BLaER1 treated with 17β-estradiol and CSF1 and Interleukin-3, amounts not matched to agents 10 nM and 100 nM (cell line): ENCODE results near the gene RPS25.
"Not testable (repeated sequence)": the region's sequence is repeated elsewhere in the genome, so short reads cannot be mapped to it uniquely, and the experiment has no call there.

Source experiments
- H3K27ac ChIP-seq, 11 experiments: shearing (Covaris generic); formaldehyde crosslinking; 2 replicates each; pipeline ENCODE4 v1.8.1; 2022
- H3K27me3 ChIP-seq, 11 experiments: shearing (Covaris generic); formaldehyde crosslinking; 2 replicates each; pipeline ENCODE4 v1.8.1; 2022
- H3K36me3 ChIP-seq, 11 experiments: shearing (Covaris generic); formaldehyde crosslinking; 2 replicates each; pipeline ENCODE4 v1.8.1; 2022
- H3K4me1 ChIP-seq, 10 experiments: shearing (Covaris generic); formaldehyde crosslinking; 2 replicates each; pipeline ENCODE4 v1.8.1; 2022
- H3K4me2 ChIP-seq, 11 experiments: shearing (Covaris generic); formaldehyde crosslinking; 2 replicates each; pipeline ENCODE4 v1.8.1; 2022
- H3K4me3 ChIP-seq, 10 experiments: shearing (Covaris generic); formaldehyde crosslinking; 2 replicates each; pipeline ENCODE4 v1.8.1; 2022
- H3K9ac ChIP-seq, 11 experiments: shearing (Covaris generic); formaldehyde crosslinking; 2 replicates each; pipeline ENCODE4 v1.8.1; 2022
- H3K9me3 ChIP-seq, 11 experiments: shearing (Covaris generic); formaldehyde crosslinking; replicated peaks in 1 of 11; 2 replicates each; pipeline ENCODE4 v1.8.1; 2022
- H4K20me1 ChIP-seq, 11 experiments: shearing (Covaris generic); formaldehyde crosslinking; 2 replicates each; pipeline ENCODE4 v1.8.1; 2022
- Cebpa-rat ChIP-seq, 11 experiments: shearing (Covaris generic); IDR thresholded peaks; 2 replicates each; pipeline ENCODE4 v1.8.1; 2022

The RPS25 gene

GRCh38 chr11:119018074-119018938, at the start of gene RPS25, which contains the start of gene TRAPPC4:
TSS of gene RPS25 (minus strand) at chr11:119018343. CDS start at chr11:119018284, 59 bp downstream.
TSS of gene TRAPPC4 (plus strand) at chr11:119018766. CDS start at chr11:119018796, 30 bp downstream.
- Histone ChIP-seq H3K4me1 (peaks cover 41 to 55% (median 44%) of the 10 kb centered on the region in 10 experiments), H3K9me3 (no peaks in the 10 kb centered on the region), H3K4me3 (peak within 1 kb of the TSS; percentile 80 to 98 (median 95)), H3K9ac (peak within 1 kb of the TSS; percentile 89 to 99 (median 95)), H4K20me1 (peaks cover 28 to 82% (median 57%) of the 10 kb centered on the region in 11 experiments; a peak in 20 of 22 replicates), H3K27ac (peak within 1 kb of the TSS; percentile 78 to 98 (median 93)), H3K27me3 (no peaks in the 10 kb centered on the region), H3K4me2 (peak within 1 kb of the TSS; percentile 77 to 97 (median 90)), H3K36me3 (peaks cover 53 to 78% (median 74%) of the 10 kb centered on the region in 11 experiments)
- no peak for TF ChIP-seq Cebpa-rat (IDR thresholded peaks at IDR 0.05)

DNA sequence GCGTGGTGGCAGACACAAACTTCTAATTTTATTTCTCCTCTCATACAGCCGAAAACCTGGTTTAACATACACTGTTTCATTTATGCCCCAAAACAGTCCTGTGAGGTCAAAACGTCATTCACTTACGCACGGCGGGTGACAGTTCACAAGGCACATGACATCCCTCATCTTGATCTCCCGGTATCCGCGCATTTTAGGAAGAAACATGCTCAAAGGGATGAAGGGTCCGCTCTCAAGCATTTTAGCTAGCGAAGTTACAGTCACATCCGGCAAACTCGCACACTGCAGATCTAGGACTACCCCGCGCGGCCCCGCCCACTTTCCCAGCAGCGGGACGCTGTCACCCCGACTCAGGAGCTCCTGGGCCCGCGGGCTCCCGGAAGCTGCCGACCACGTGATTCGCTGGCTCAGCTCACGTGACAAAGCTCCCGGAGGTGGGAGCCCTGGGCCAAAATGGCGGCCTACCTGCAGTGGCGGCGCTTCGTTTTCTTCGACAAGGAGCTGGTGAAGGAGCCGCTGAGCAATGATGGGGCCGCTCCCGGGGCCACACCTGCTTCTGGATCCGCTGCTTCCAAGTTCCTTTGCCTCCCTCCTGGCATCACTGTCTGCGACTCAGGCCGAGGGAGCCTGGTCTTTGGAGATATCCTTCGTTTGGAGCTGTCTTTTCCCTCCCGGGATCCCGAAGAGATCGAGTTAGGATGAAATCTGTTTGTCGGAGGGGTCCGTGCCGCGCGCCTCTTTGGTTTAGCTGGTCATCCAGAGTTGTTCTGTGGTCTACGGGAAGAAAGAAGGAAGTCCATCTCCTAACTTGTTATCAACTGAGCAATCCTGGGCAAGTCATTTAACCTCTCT, 49.5 kb upstream of the RPS25 start, which contains the start of gene VPS11:
VPS11 (plus strand) TSS at position 448 of the 852 bp plus-strand sequence; CDS start at position 454, 6 bp downstream.
- peaks cover 32 to 48% (median 37%) of the 10 kb centered on the region in 10 experiments for H3K4me1 ChIP-seq
- no peaks in the 10 kb centered on the region for H3K9me3 ChIP-seq
- peaks cover 27 to 37% (median 35%) of the 10 kb centered on the region in 11 experiments for H3K36me3 ChIP-seq
- H3K27me3 ChIP-seq = no peaks in the 10 kb centered on the region
- H3K27ac ChIP-seq = peak within 1 kb of the TSS; percentile 79 to 91 (median 87)
- H3K4me2 ChIP-seq = peak within 1 kb of the TSS; percentile 82 to 97 (median 92)
- no peak for TF ChIP-seq Cebpa-rat (IDR thresholded peaks at IDR 0.05)
- peaks cover 0 to 11% (median 0%) of the 10 kb centered on the region in 11 experiments; a peak in 4 of 22 replicates for H4K20me1 ChIP-seq
- peak within 1 kb of the TSS; percentile 85 to 95 (median 91) for H3K9ac ChIP-seq
- H3K4me3 ChIP-seq = peak within 1 kb of the TSS; percentile 77 to 98 (median 92)

GRCh38 chr11:119065369-119065768, 47.2 kb upstream of the RPS25 start:
- H3K4me1 ChIP-seq = peaks cover 32 to 46% (median 37%) of the 10 kb centered on the region in 10 experiments
- H3K36me3 ChIP-seq = peaks cover 5 to 29% (median 13%) of the 10 kb centered on the region in 11 experiments
- no peak overlapping the region for H3K4me3 ChIP-seq
- H3K9me3 ChIP-seq = no peaks in the 10 kb centered on the region
- no peak for TF ChIP-seq Cebpa-rat (IDR thresholded peaks at IDR 0.05)
- H3K4me2 ChIP-seq = peak overlapping the region in 10 of 11 experiments; percentile 82 to 97 (median 92); a peak in 11 of 22 replicates
- no peaks in the 10 kb centered on the region for H4K20me1 ChIP-seq
- H3K9ac ChIP-seq = 0 out of 22 replicates have a peak overlapping the region, but pooled peaks of 1 of the 11 experiments have one; percentile 1
- no peak overlapping the region for H3K27ac ChIP-seq
- H3K27me3 ChIP-seq = no peaks in the 10 kb centered on the region

DNA sequence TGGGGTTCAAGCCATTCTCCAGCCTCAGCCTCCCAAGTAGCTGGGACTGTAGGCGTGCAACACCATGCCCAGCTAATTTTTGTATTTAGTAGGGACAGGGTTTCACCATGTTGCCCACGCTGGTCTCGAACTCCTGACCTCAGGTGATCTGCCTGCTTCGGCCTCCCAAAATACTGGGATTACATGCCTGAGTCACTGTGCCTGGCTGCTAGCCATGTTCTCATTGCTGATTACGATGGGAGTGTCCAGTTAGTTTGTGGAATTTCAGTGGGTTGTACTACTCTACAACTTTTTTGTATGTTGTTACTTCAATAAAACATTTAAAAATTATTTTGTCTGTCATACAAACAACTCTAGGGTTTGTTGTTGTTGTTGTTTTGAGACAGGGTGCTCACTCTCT, 44.6 kb upstream of the RPS25 start:
- Histone ChIP-seq H3K9ac (peak overlapping the region in 2 of 11 experiments; percentile 7 to 29; a peak in 1 of 22 replicates), H3K4me3 (no peak overlapping the region), H3K9me3 (peaks cover 0 to 2% (median 0%) of the 10 kb centered on the region in 11 experiments; a peak in 2 of 22 replicates), H3K36me3 (peaks cover 0 to 15% (median 0%) of the 10 kb centered on the region in 11 experiments; a peak in 2 of 22 replicates), H3K4me1 (peaks cover 22 to 34% (median 27%) of the 10 kb centered on the region in 10 experiments), H3K4me2 (no peak overlapping the region), H4K20me1 (no peaks in the 10 kb centered on the region), H3K27ac (no peak overlapping the region), H3K27me3 (no peaks in the 10 kb centered on the region)
- TF ChIP-seq Cebpa-rat (IDR thresholded peaks at IDR 0.05) = no peak

DNA sequence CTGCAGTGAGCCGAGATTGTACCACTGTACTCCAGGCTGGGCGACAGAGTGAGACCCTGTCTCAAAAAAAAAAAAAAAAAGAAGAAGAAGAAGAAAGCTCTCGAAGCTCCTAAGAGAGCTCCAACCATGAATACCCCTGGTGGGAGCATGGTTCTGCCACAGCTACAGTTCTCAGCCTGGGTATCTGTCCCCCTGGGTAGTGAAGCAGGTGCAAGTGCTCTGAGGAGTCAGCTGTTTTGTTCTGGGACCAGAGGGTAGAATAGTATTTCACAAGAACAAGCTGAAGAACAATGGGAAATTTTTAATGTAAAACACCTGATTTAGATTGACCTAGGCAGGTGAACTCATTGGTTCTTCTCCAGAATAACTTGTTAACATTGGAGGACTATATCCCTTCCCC, 43.1 kb upstream of the RPS25 start:
- Histone ChIP-seq H3K27me3 (no peaks in the 10 kb centered on the region), H4K20me1 (peaks cover 0 to 5% (median under 1%) of the 10 kb centered on the region in 11 experiments; a peak in 5 of 22 replicates), H3K4me3 (no peak overlapping the region), H3K4me2 (no peak overlapping the region), H3K9me3 (peaks cover 0 to 2% (median 0%) of the 10 kb centered on the region in 11 experiments; a peak in 2 of 22 replicates), H3K27ac (no peak overlapping the region), H3K36me3 (peaks cover 0 to 15% (median 0%) of the 10 kb centered on the region in 11 experiments; a peak in 2 of 22 replicates), H3K9ac (no peak overlapping the region), H3K4me1 (peaks cover 15 to 27% (median 19%) of the 10 kb centered on the region in 10 experiments)
- no peak for TF ChIP-seq Cebpa-rat (IDR thresholded peaks at IDR 0.05)

GRCh38 chr11:119059128-119059527, 41.0 kb upstream of the RPS25 start:
- H3K27ac ChIP-seq, H3K27me3 ChIP-seq, H3K9ac ChIP-seq, H3K4me2 ChIP-seq, H3K9me3 ChIP-seq, H3K4me3 ChIP-seq: not testable (repeated sequence)
- Histone ChIP-seq H3K36me3 (peaks cover 12 to 31% (median 16%) of the 10 kb centered on the region in 11 experiments), H4K20me1 (peaks cover 6 to 26% (median 22%) of the 10 kb centered on the region in 11 experiments; a peak in 19 of 22 replicates), H3K4me1 (peaks cover 20 to 33% (median 24%) of the 10 kb centered on the region in 10 experiments)

DNA sequence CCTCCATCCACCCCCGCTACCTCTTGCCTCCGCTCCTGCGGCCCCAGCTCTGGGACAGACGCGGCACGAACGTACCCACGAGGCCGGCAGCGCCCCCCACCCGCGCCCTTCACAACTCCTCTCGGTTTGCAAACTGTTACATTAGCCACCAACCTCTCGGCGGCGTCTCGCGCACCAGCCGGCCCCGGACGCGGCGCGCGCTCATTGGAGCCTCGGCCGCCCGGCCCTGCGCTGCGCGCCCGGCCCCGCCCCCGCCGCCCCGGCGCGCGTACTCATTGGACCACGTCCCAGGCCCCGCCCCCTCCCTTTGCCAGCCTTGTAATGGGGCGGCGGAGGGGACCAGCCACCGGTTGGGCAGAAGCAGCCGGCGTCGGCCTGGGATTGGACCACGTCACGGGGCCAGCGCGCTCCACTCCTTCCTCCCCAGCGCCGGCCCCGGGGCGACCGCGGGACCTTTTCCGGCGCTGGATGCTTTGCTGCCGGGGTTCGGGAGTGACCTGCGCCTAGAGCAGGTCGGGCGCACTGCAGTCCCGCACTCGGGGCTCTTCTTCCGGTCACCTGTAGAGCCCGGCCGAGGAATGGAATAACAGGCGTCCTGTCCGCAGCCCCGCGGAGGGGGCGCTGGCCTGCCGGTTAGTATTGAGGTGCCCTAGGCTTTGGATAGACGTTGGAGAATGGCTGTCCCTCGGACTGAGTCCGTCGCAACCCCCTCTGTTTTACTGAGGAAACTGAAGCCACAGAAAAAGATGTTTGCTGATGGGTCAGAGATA, 39.0 kb upstream of the RPS25 start, which contains the start of gene HYOU1:
HYOU1 (minus strand) TSS at position 206 of the 770 bp plus-strand sequence. CDS start 1,045 bp downstream, outside the sequence.
- Histone ChIP-seq H3K4me2 (peak within 1 kb of the TSS; percentile 83 to 97 (median 91)), H3K27ac (peak within 1 kb of the TSS; percentile 87 to 98 (median 95)), H3K4me1 (peaks cover 20 to 34% (median 24%) of the 10 kb centered on the region in 10 experiments), H3K36me3 (peaks cover 32 to 50% (median 35%) of the 10 kb centered on the region in 11 experiments), H3K27me3 (no peaks in the 10 kb centered on the region), H4K20me1 (peaks cover 14 to 46% (median 38%) of the 10 kb centered on the region in 11 experiments; a peak in 19 of 22 replicates), H3K9me3 (peaks cover 0 to 2% (median 0%) of the 10 kb centered on the region in 11 experiments; a peak in 2 of 22 replicates), H3K4me3 (peak within 1 kb of the TSS; percentile 84 to 100 (median 94)), H3K9ac (peak within 1 kb of the TSS; percentile 91 to 99 (median 97))
- no peak for TF ChIP-seq Cebpa-rat (IDR thresholded peaks at IDR 0.05)
